SK-N-SH treated with all-trans-retinoic acid at 6 μM for 48 hours (cell line): ENCODE data around the gene SCRN3.

ENCODE experiments used
- TOX ChIP-seq: fragments of 250-450 bp; sonication (Bioruptor Pico); IDR thresholded peaks from 2 replicates; pipeline ENCODE4 v1.8.0; 2021; ENCODE audit warnings: mild to moderate bottlenecking, moderate library complexity, borderline replicate concordance
- ZFP3 ChIP-seq: fragments of 250-450 bp; sonication (Bioruptor Pico); IDR thresholded peaks from 2 replicates; pipeline ENCODE4 v1.5.0; 2020; ENCODE audit warnings: mild to moderate bottlenecking, moderate library complexity
- ZFP30 ChIP-seq: fragments of 450-650 bp; formaldehyde crosslinking; IDR thresholded peaks from 2 replicates; pipeline ENCODE4 v1.5.0; 2022; ENCODE audit warnings: mild to moderate bottlenecking, moderate library complexity

DNA sequence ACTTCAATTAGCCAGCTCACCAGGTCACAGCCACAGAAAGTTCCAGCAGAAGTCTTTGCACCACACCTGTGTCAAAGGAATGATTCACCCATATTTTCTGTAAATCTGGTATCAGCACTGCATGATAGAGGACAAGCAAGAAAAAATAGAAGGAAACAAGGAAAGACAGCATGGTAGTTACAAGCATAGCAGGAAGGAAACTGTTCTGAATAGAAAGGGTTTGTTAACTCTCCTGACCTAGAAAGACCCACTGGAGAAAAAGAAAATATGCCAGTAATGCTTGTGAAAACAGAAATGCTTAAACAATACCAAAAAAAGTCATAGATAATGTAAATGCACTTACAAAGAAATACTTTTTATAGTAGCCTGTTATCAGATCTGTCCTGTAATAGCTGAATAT lies 40.8 kb downstream of the SCRN3 start:
- no peak for TF ChIP-seq ZFP3 (CRISPR knock-in tag)
- TF ChIP-seq ZFP30 (CRISPR knock-in tag): no peak
- no peak for TF ChIP-seq TOX (CRISPR knock-in tag)
